OCI-LY7 (cell line): ENCODE results near the gene ALG6. TPM values are rescaled to one million over a fixed set of nuclear protein-coding genes. Genes with fewer than 3 reads are reported as not detected.
"Not testable (repeated sequence)": the region's sequence is repeated elsewhere in the genome, so short reads cannot be mapped to it uniquely, and the experiment has no call there.

Experiments
- BruUV-seq: library from RNA; stranded (reverse); fragments of 400-500 nt; replicated peaks from 2 replicates; lab custom pipeline; 2021; lab: Mats Ljungman, UMichigan
- CTCF ChIA-PET: fragments of 300-600 bp; sonication (Branson Sonifier 250); formaldehyde crosslinking; loops from one replicate; lab custom pipeline; 2022; ENCODE audit warnings: antibody characterized with exemption; ENCODE audit not compliant: unreplicated experiment; lab: Charles Lee
- POLR2A ChIA-PET: fragments of 300-600 bp; sonication (Branson Sonifier 250); formaldehyde crosslinking; loops from one replicate; lab custom pipeline; 2022; ENCODE audit warnings: antibody characterized with exemption; lab: Charles Lee
- DNase-seq: peaks from one replicate; pipeline ENCODE4 v3.0.0-alpha.2; 2015; ENCODE audit warnings: low spot score
- H2AFZ ChIP-seq: fragments of 200-600 bp; sonication (generic), shearing (Covaris generic); 2 replicates; pipeline ENCODE4 v1.6.1; 2014; ENCODE audit warnings: mild to moderate bottlenecking, antibody characterized with exemption, low read length, moderate library complexity
- H3K27ac ChIP-seq: fragments of 200-600 bp; sonication (generic); 2 replicates; pipeline ENCODE4 v1.5.1; 2014; ENCODE audit warnings: mixed run types, low read depth, mild to moderate bottlenecking, moderate library complexity, low read length, inconsistent platforms; ENCODE audit not compliant: poor library complexity, severe bottlenecking
- H3K36me3 ChIP-seq: fragments of 200-600 bp; sonication (generic); 2 replicates; pipeline ENCODE4 v1.6.1; 2014; ENCODE audit warnings: mild to moderate bottlenecking, antibody characterized with exemption, low read length, moderate library complexity, mixed read lengths; ENCODE audit not compliant: insufficient read depth
- H3K4me1 ChIP-seq: fragments of 200-600 bp; sonication (generic); 2 replicates; pipeline ENCODE4 v1.5.1; 2014; ENCODE audit warnings: mild to moderate bottlenecking, low read length; ENCODE audit not compliant: insufficient read depth, poor library complexity, severe bottlenecking
- H3K4me2 ChIP-seq: fragments of 200-600 bp; sonication (generic); 2 replicates; pipeline ENCODE4 v1.6.1; 2014; ENCODE audit warnings: mild to moderate bottlenecking, low read length
- H3K4me3 ChIP-seq: fragments of 200-600 bp; sonication (generic); 2 replicates; pipeline ENCODE4 v1.5.1; 2014; ENCODE audit warnings: mild to moderate bottlenecking, low read depth, low read length; ENCODE audit not compliant: poor library complexity, severe bottlenecking
- H3K79me2 ChIP-seq: fragments of 200-600 bp; sonication (generic); 2 replicates; pipeline ENCODE4 v1.6.1; 2016; ENCODE audit warnings: low read depth, mild to moderate bottlenecking, low read length, moderate library complexity, mixed read lengths; ENCODE audit not compliant: insufficient read depth
- H3K9me2 ChIP-seq: fragments of 200-600 bp; sonication (generic); 2 replicates; pipeline ENCODE4 v1.6.1; 2016; ENCODE audit warnings: mild to moderate bottlenecking, low read length, mixed read lengths; ENCODE audit not compliant: insufficient read depth
- H3K9me3 ChIP-seq: fragments of 200-600 bp; sonication (generic); 2 replicates; pipeline ENCODE4 v1.6.1; 2014; ENCODE audit warnings: mild to moderate bottlenecking, mixed run types, low read length, mixed read lengths
- H4K20me1 ChIP-seq: fragments of 200-600 bp; sonication (generic); 2 replicates; pipeline ENCODE4 v1.6.1; 2014; ENCODE audit warnings: mild to moderate bottlenecking, antibody characterized with exemption, low read length, moderate library complexity, mixed read lengths; ENCODE audit not compliant: insufficient read depth
- CTCF ChIP-seq: fragments of 200-600 bp; sonication (generic); conservative IDR thresholded peaks from 2 replicates; pipeline ENCODE4 v1.5.1; 2014; ENCODE audit warnings: mild to moderate bottlenecking, antibody characterized with exemption, low read length, moderate library complexity, mixed read lengths
- EZH2phosphoT487 ChIP-seq: fragments of 200-600 bp; sonication (generic); IDR thresholded peaks from 2 replicates; pipeline ENCODE4 v1.6.1; 2018; ENCODE audit warnings: low read depth, borderline replicate concordance, mild to moderate bottlenecking, mixed run types, antibody characterized with exemption, low read length, moderate library complexity, mixed read lengths
- intact Hi-C: fragments of 100-400 bp; cut with micrococcal nuclease; formaldehyde crosslinking; loops from one replicate; pipeline ENCODE4 v1.10.0; 2022; ENCODE audit not compliant: unreplicated experiment
- total RNA-seq, 2 experiments: library from RNA; depleted of rRNA in 1 of 2; stranded (reverse); fragments of >200 nt in 1 of 2; shearing (Covaris generic) in 1 of 2; gene quantifications; 2 replicates each; pipeline ENCODE4 v1.2.3, GENCODE V29; 2014 to 2022

Gene ALG6
- total RNA-seq, 2 experiments from 2014 or later, result 29.3 to 34.1 TPM

GRCh38 chr1:63413394-63413793 is 46.0 kb downstream of the ALG6 start:
- Histone ChIP-seq H3K9me2 (no peaks in the 10 kb centered on the region), H3K4me1 (no peaks in the 10 kb centered on the region), H3K36me3 (peaks cover 24% of the 10 kb centered on the region), H3K27ac (no peak overlapping the region), H3K4me2 (no peak overlapping the region), H3K9me3 (no peaks in the 10 kb centered on the region), H3K4me3 (no peak overlapping the region), H4K20me1 (no peaks in the 10 kb centered on the region), H2AFZ (no peak overlapping the region), H3K79me2 (no peaks in the 10 kb centered on the region)
- intact Hi-C loops, result no loop called here
- POLR2A ChIA-PET, result no interaction called here
- no TSS peak for BruUV-seq
- CTCF ChIA-PET, result no interaction called here
- TF ChIP-seq EZH2phosphoT487 (no peak), CTCF (no peak)
- no peak for DNase-seq

GRCh38 chr1:63414691-63415365 is 47.4 kb downstream of the ALG6 start:
- Histone ChIP-seq H2AFZ (no peak overlapping the region), H3K4me3 (no peak overlapping the region), H3K9me3 (no peaks in the 10 kb centered on the region), H3K4me1 (no peaks in the 10 kb centered on the region), H3K9me2 (no peaks in the 10 kb centered on the region), H3K27ac (no peak overlapping the region), H3K4me2 (no peak overlapping the region), H3K79me2 (no peaks in the 10 kb centered on the region), H3K36me3 (peaks cover 26% of the 10 kb centered on the region; the same call in 1 of the 2 replicates), H4K20me1 (no peaks in the 10 kb centered on the region)
- POLR2A ChIA-PET, result interaction anchor here (0.6 to 2.4 kb wide), 2 partner anchors 10 to 629 kb away, joined by 3 to 14 read pairs; no protein-coding TSS in a partner anchor
- no peak for DNase-seq
- no TSS peak for BruUV-seq
- TF ChIP-seq CTCF, result no peak
- TF ChIP-seq EZH2phosphoT487, result no peak
- CTCF ChIA-PET, result no interaction called here
- intact Hi-C loops, result no loop called here

GRCh38 chr1:63418101-63418500 is 50.7 kb downstream of the ALG6 start:
- Histone ChIP-seq H3K9me3 (no peaks in the 10 kb centered on the region), H2AFZ (no peak overlapping the region), H3K4me3 (no peak overlapping the region), H3K27ac (no peak overlapping the region), H3K4me2 (no peak overlapping the region), H3K36me3 (peaks cover 18% of the 10 kb centered on the region), H3K9me2 (no peaks in the 10 kb centered on the region), H4K20me1 (no peaks in the 10 kb centered on the region), H3K4me1 (no peaks in the 10 kb centered on the region), H3K79me2 (no peaks in the 10 kb centered on the region)
- CTCF ChIA-PET, result interaction anchor here (0.6 kb wide), 1 partner anchor 90 kb away, joined by 4 read pairs; no protein-coding TSS in a partner anchor
- TF ChIP-seq CTCF, result no peak
- TF ChIP-seq EZH2phosphoT487, result no peak
- intact Hi-C loops, result no loop called here
- POLR2A ChIA-PET, result interaction anchor here (0.6 to 2.0 kb wide), 4 partner anchors 8 to 62 kb away, joined by 3 to 11 read pairs (median 4); no protein-coding TSS in a partner anchor
- no TSS peak for BruUV-seq
- no peak for DNase-seq

GRCh38 chr1:63420746-63421145 is 53.3 kb downstream of the ALG6 start:
- H2AFZ ChIP-seq, H3K27ac ChIP-seq, H3K4me3 ChIP-seq, H3K4me1 ChIP-seq, DNase-seq, intact Hi-C loops, H3K4me2 ChIP-seq, H3K9me2 ChIP-seq, H3K79me2 ChIP-seq, BruUV-seq, H3K9me3 ChIP-seq, H3K36me3 ChIP-seq, H4K20me1 ChIP-seq, CTCF ChIA-PET: not testable (repeated sequence)
- POLR2A ChIA-PET, result interaction anchor here (0.9 kb wide), 1 partner anchor 25 kb away, joined by 4 read pairs; no protein-coding TSS in a partner anchor
